B cell (primary cell): Measurements from ENCODE around the gene EIPR1. TPM values are rescaled to one million over a fixed set of nuclear protein-coding genes. Genes with fewer than 3 reads are reported as not detected.

Experiments used
- ATAC-seq: fragments of 200-7000 bp; cut with Tn5 transposase; one replicate; pipeline ENCODE4 v1.10.0; 2021; ENCODE audit warnings: low read depth, mild to moderate bottlenecking, moderate number of reproducible peaks, moderate library complexity
- CTCF ChIA-PET: fragments of 350-600 bp; sonication (Branson Sonifier 250); formaldehyde crosslinking; loops from one replicate; lab custom pipeline; 2021; ENCODE audit warnings: antibody characterized with exemption, inconsistent platforms; lab: Charles Lee
- POLR2A ChIA-PET: fragments of 350-600 bp; sonication (Branson Sonifier 250); formaldehyde crosslinking; loops from one replicate; lab custom pipeline; 2021; ENCODE audit warnings: antibody characterized with exemption; lab: Charles Lee
- DNase-seq: peaks from one replicate; pipeline ENCODE4 v3.0.0; 2013
- H2AFZ ChIP-seq: 2 replicates; pipeline ENCODE4 v1.6.1; 2012; ENCODE audit warnings: mild to moderate bottlenecking, low read depth, low read length; ENCODE audit not compliant: insufficient read depth, poor library complexity, severe bottlenecking
- H3K27ac ChIP-seq, 2 donors: 1 replicate in 1 of 2; 2 replicates in 1 of 2; pipeline ENCODE4 v1.5.1; 2012 to 2013; ENCODE audit warnings: low read length in 2 of 2, mild to moderate bottlenecking in 2 of 2, moderate library complexity in 1 of 2
- H3K27me3 ChIP-seq, 4 experiments: fragments of 200-600 bp in 1 of 4; sonication (generic) in 1 of 4; replicated peaks in 1 of 4; 1 replicate in 2 of 4; 2 replicates in 2 of 4; pipeline versions ENCODE4 v1.6.1 to v1.7.0; 2013 to 2016; ENCODE audit warnings: low read length in 3 of 4, mild to moderate bottlenecking in 2 of 4, mixed read lengths in 1 of 4, moderate library complexity in 1 of 4; ENCODE audit not compliant: insufficient read depth in 4 of 4, control insufficient read depth in 3 of 4; ENCODE audit errors: control extremely low read depth in 1 of 4
- H3K36me3 ChIP-seq, 2 experiments: replicated peaks in 1 of 2; 1 replicate in 1 of 2; 2 replicates in 1 of 2; pipeline versions ENCODE4 v1.6.1 to v1.7.1; 2013; ENCODE audit warnings: low read length in 1 of 2; ENCODE audit not compliant: insufficient read depth in 2 of 2, control insufficient read depth in 1 of 2; ENCODE audit errors: control extremely low read depth in 1 of 2, extremely low read depth in 1 of 2
- H3K4me1 ChIP-seq, 2 donors: fragments of 200-600 bp in 1 of 2; sonication (generic) in 1 of 2; 1 replicate in 1 of 2; 2 replicates in 1 of 2; pipeline versions ENCODE4 v1.5.1 to v1.6.1; 2013 to 2017; ENCODE audit warnings: low read length in 2 of 2; ENCODE audit not compliant: control insufficient read depth in 2 of 2, insufficient read depth in 2 of 2
- H3K4me2 ChIP-seq: replicated peaks from 2 replicates; pipeline ENCODE3; 2012; ENCODE audit warnings: mild to moderate bottlenecking, low read depth, low read length; ENCODE audit not compliant: poor library complexity, severe bottlenecking
- H3K4me3 ChIP-seq, 5 experiments: fragments of 200-600 bp in 1 of 5; sonication (generic) in 1 of 5; 1 replicate in 3 of 5; 2 replicates in 2 of 5; pipeline versions ENCODE4 v1.5.1 to v1.7.0; 2011 to 2016; ENCODE audit warnings: low read length in 4 of 5, mild to moderate bottlenecking in 4 of 5, low read depth in 2 of 5, control low read depth in 1 of 5, moderate library complexity in 1 of 5; ENCODE audit not compliant: insufficient read depth in 1 of 5; ENCODE audit errors: control extremely low read depth in 1 of 5, extremely low read depth in 1 of 5
- H3K79me2 ChIP-seq: fragments of 200-600 bp; sonication (generic); one replicate; pipeline ENCODE4 v1.6.0; 2016; ENCODE audit warnings: low read length; ENCODE audit not compliant: control insufficient read depth, insufficient read depth
- H3K9ac ChIP-seq: fragments of 200-600 bp; sonication (generic); 2 replicates; pipeline ENCODE4 v1.6.1; 2017; ENCODE audit warnings: mild to moderate bottlenecking, low read length, moderate library complexity
- H3K9me3 ChIP-seq, 3 donors: one replicate each; pipeline versions ENCODE4 v1.6.1 to v1.7.1; 2013; ENCODE audit warnings: low read length in 2 of 3; ENCODE audit not compliant: control insufficient read depth in 2 of 3, insufficient read depth in 1 of 3; ENCODE audit errors: control extremely low read depth in 1 of 3
- H4K20me1 ChIP-seq: 2 replicates; pipeline ENCODE4 v1.6.0; 2012; ENCODE audit warnings: mild to moderate bottlenecking, low read length; ENCODE audit not compliant: insufficient read depth, control insufficient read depth, poor library complexity, severe bottlenecking
- H3K27ac Mint-ChIP-seq: one replicate; pipeline ENCODE4 v1.8.0; 2021; ENCODE audit warnings: mixed read lengths
- H3K27me3 Mint-ChIP-seq: one replicate; pipeline ENCODE4 v1.8.0; 2021; ENCODE audit warnings: mixed read lengths
- H3K4me1 Mint-ChIP-seq: one replicate; pipeline ENCODE4 v1.8.0; 2021; ENCODE audit warnings: mixed read lengths
- H3K4me3 Mint-ChIP-seq: one replicate; pipeline ENCODE4 v1.8.0; 2021; ENCODE audit warnings: mixed read lengths
- H3K9me3 Mint-ChIP-seq: one replicate; pipeline ENCODE4 v1.8.0; 2022; ENCODE audit warnings: mixed read lengths; ENCODE audit not compliant: insufficient read depth
- EZH2 ChIP-seq: IDR thresholded peaks from 2 replicates; pipeline ENCODE4 v1.6.1; 2012; ENCODE audit warnings: borderline replicate concordance, low read depth, mild to moderate bottlenecking, moderate library complexity, low read length; ENCODE audit not compliant: insufficient read depth, poor library complexity, severe bottlenecking
- whole genome bisulfite sequencing: methylation state at CpG from one replicate; pipeline ENCODE4 v1.1.5; 2013; ENCODE audit warnings: missing lambda C conversion rate; ENCODE audit not compliant: insufficient coverage; 5-methylcytosine and 5-hydroxymethylcytosine counted together
- intact Hi-C: fragments of 100-400 bp; cut with micrococcal nuclease; formaldehyde crosslinking; loops from one replicate; pipeline ENCODE4 v1.10.0; 2022
- polyA minus RNA-seq: library from RNA; depleted of rRNA, polyadenylated mRNA; stranded (reverse); fragments of >200 nt; gene quantifications from 2 replicates; pipeline ENCODE4 v1.2.3, GENCODE V29; 2012
- polyA plus RNA-seq: library from polyadenylated mRNA; depleted of rRNA; stranded (reverse); fragments of >200 nt; gene quantifications from 2 replicates; pipeline ENCODE4 v1.2.3, GENCODE V29; 2012
- total RNA-seq, 2 donors: library from RNA; stranded (reverse); fragments of 120-200 nt in 1 of 2; gene quantifications; 1 replicate in 1 of 2; 2 replicates in 1 of 2; pipeline versions ENCODE4 v1.2.3 to v1.2.4, GENCODE V29; 2013 to 2022
- TF ChIP-seq, protein P1 (sequence below): fragments of 200-600 bp; IDR thresholded peaks from one replicate; pipeline ENCODE4 v1.8.0; 2022; ENCODE audit warnings: antibody characterized with exemption, mild to moderate bottlenecking

EIPR1 gene
- total RNA-seq (31.2 and 31.8 TPM in 2 replicates), polyA plus RNA-seq (32.2 and 37.0 TPM in 2 replicates), polyA minus RNA-seq (29.4 and 38.5 TPM in 2 replicates)
- 27.0 TPM for total RNA-seq (2013)

- 2% methylated on average over 57 of the region's 57 CpGs for WGBS
- H3K4me3 Mint-ChIP-seq: peak within 1 kb of the TSS; percentile 98
- H4K20me1 ChIP-seq: peaks cover 7% of the 10 kb centered on the region
- no peaks in the 10 kb centered on the region for H3K27me3 ChIP-seq
- TF ChIP-seq, protein P1, sequence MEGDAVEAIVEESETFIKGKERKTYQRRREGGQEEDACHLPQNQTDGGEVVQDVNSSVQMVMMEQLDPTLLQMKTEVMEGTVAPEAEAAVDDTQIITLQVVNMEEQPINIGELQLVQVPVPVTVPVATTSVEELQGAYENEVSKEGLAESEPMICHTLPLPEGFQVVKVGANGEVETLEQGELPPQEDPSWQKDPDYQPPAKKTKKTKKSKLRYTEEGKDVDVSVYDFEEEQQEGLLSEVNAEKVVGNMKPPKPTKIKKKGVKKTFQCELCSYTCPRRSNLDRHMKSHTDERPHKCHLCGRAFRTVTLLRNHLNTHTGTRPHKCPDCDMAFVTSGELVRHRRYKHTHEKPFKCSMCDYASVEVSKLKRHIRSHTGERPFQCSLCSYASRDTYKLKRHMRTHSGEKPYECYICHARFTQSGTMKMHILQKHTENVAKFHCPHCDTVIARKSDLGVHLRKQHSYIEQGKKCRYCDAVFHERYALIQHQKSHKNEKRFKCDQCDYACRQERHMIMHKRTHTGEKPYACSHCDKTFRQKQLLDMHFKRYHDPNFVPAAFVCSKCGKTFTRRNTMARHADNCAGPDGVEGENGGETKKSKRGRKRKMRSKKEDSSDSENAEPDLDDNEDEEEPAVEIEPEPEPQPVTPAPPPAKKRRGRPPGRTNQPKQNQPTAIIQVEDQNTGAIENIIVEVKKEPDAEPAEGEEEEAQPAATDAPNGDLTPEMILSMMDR: no peak
- TF ChIP-seq EZH2: no peak
- CTCF ChIA-PET: interaction anchor here (1.0 to 1.1 kb wide), 2 partner anchors 46 to 181 kb away, joined by 4 to 9 read pairs; partner anchors contain the start of gene RNASEH1
- peaks cover 42% of the 10 kb centered on the region for H3K4me1 Mint-ChIP-seq
- ATAC-seq (peak; percentile 77), DNase-seq (peak; percentile 97)
- peak within 1 kb of the TSS; percentile 95 for H3K27ac Mint-ChIP-seq
- peak within 1 kb of the TSS; percentile 90 for H3K27ac ChIP-seq
- peaks cover 7% of the 10 kb centered on the region in 2 experiments for H3K36me3 ChIP-seq
- no peaks in the 10 kb centered on the region for H3K27me3 Mint-ChIP-seq
- peaks cover 32 to 37% of the 10 kb centered on the region in 2 donors for H3K4me1 ChIP-seq
- peaks cover 38% of the 10 kb centered on the region for H3K79me2 ChIP-seq
- H3K4me2 ChIP-seq: peak within 1 kb of the TSS; percentile 79
- peaks cover 0 to 17% (median 0%) of the 10 kb centered on the region in 3 donors for H3K9me3 ChIP-seq
- POLR2A ChIA-PET: interaction anchor here (1.4 to 2.4 kb wide), 3 partner anchors 141 to 198 kb away, joined by 4 to 19 read pairs (median 12); partner anchors contain the start of genes ADI1 and RNASEH1
- H2AFZ ChIP-seq: peak within 1 kb of the TSS; percentile 88
- peak within 1 kb of the TSS; percentile 56 to 97 (median 83) for H3K4me3 ChIP-seq
- intact Hi-C loops: loop anchor here (1.0 to 5.0 kb wide), 7 partner anchors 19 to 766 kb away; partner anchors contain the start of genes ADI1, RNASEH1 and RPS7
- H3K9ac ChIP-seq: peak within 1 kb of the TSS; percentile 80
- no peaks in the 10 kb centered on the region for H3K9me3 Mint-ChIP-seq
Observed at GRCh38 chr2:3377612-3378432, at the start of gene EIPR1. EIPR1 (minus strand) TSS chr2:3377818; CDS start chr2:3377689, 129 bp downstream.
